ENCODE results near the gene FAM76B. TPM values are rescaled to one million over a fixed set of nuclear protein-coding genes. Genes with fewer than 3 reads are reported as not detected.

Gene FAM76B
- total RNA-seq, 4 donors from 2014 or later: 7.0 to 40.4 (median 31.2) TPM

GRCh38 chr11:95734009-95734572, 55.5 kb downstream of the FAM76B start:
- intact Hi-C loops (cut with DNase I; ENCODE audit: low total_unique reads) (no loop called here), in situ Hi-C loops (cut with MboI; ENCODE audit: low pct_ligation_motif_present in 1 of 4, low pct_unique_long_range_greater_than_20kb in 1 of 4, low sequenced_read_pairs in 3 of 4) (no loop called here)
- DNase-seq: no peak
- no peaks in the 10 kb centered on the region for H3K27me3 ChIP-seq
- WGBS, 2 donors (ENCODE audit: low coverage in 1 of 2): 30 to 35% methylated on average over 3 to 4 of the region's 4 CpGs
- H3K4me3 ChIP-seq: no peak overlapping the region
- no peaks in the 10 kb centered on the region for H3K4me1 ChIP-seq
- TF ChIP-seq EP300 (IDR thresholded peaks at IDR 0.05; ENCODE audit: low read depth) (no peak), POLR2AphosphoS5 (IDR thresholded peaks at IDR 0.05) (no peak)
- H3K27ac ChIP-seq: no peak overlapping the region
- H3K9me3 ChIP-seq: no peaks in the 10 kb centered on the region
- no peaks in the 10 kb centered on the region for H3K36me3 ChIP-seq

- no peaks in the 10 kb centered on the region for H3K27me3 ChIP-seq
- H3K36me3 ChIP-seq: no peaks in the 10 kb centered on the region
- 66 to 87% methylated on average over 2 of the region's 2 CpGs for WGBS, 2 donors (ENCODE audit: low coverage in 1 of 2)
- no peaks in the 10 kb centered on the region for H3K4me1 ChIP-seq
- no peak for DNase-seq
- H3K27ac ChIP-seq: no peak overlapping the region
- intact Hi-C loops (cut with DNase I; ENCODE audit: low total_unique reads): no loop called here
- in situ Hi-C loops (cut with MboI; ENCODE audit: low pct_ligation_motif_present in 1 of 4, low pct_unique_long_range_greater_than_20kb in 1 of 4, low sequenced_read_pairs in 3 of 4): no loop called here
- no peak overlapping the region for H3K4me3 ChIP-seq
- TF ChIP-seq POLR2AphosphoS5 (IDR thresholded peaks at IDR 0.05) (no peak), EP300 (IDR thresholded peaks at IDR 0.05; ENCODE audit: low read depth) (no peak), POLR2A (IDR thresholded peaks at IDR 0.05) (no peak)
- TF ChIP-seq, protein P1, sequence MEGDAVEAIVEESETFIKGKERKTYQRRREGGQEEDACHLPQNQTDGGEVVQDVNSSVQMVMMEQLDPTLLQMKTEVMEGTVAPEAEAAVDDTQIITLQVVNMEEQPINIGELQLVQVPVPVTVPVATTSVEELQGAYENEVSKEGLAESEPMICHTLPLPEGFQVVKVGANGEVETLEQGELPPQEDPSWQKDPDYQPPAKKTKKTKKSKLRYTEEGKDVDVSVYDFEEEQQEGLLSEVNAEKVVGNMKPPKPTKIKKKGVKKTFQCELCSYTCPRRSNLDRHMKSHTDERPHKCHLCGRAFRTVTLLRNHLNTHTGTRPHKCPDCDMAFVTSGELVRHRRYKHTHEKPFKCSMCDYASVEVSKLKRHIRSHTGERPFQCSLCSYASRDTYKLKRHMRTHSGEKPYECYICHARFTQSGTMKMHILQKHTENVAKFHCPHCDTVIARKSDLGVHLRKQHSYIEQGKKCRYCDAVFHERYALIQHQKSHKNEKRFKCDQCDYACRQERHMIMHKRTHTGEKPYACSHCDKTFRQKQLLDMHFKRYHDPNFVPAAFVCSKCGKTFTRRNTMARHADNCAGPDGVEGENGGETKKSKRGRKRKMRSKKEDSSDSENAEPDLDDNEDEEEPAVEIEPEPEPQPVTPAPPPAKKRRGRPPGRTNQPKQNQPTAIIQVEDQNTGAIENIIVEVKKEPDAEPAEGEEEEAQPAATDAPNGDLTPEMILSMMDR (IDR thresholded peaks at IDR 0.05): no peak
- H3K9me3 ChIP-seq: no peaks in the 10 kb centered on the region
Observed at GRCh38 chr11:95732930-95733602, 56.5 kb downstream of the FAM76B start.

DNA sequence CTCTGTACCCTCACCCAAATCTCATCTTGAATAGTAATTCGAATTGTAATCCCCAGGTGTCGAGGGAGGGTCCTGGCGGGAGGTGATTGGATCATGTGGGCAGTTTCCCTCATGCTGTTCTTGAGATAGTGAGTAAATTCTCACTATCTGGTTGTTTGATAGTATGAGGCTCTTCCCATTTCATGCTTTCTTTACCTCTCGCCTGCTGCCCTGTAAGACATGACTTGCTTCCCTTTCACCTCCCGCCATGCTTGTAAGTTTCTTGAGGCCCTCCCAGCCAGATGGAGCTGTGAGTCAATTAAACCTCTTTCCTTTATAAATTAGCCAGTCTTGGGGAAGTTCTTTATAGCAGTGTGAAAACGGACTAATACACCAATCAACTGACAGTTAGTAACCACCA, 60.1 kb downstream of the FAM76B start:
- in situ Hi-C loops (cut with MboI; ENCODE audit: low pct_ligation_motif_present in 1 of 4, low pct_unique_long_range_greater_than_20kb in 1 of 4, low sequenced_read_pairs in 3 of 4): no loop called here
- DNase-seq: no peak

GRCh38 chr11:95728790-95729189, 60.8 kb downstream of the FAM76B start:
- no peak overlapping the region for H3K27ac ChIP-seq
- intact Hi-C loops (cut with DNase I; ENCODE audit: low total_unique reads): no loop called here
- H3K9me3 ChIP-seq: no peaks in the 10 kb centered on the region
- no peaks in the 10 kb centered on the region for H3K36me3 ChIP-seq
- TF ChIP-seq POLR2AphosphoS5 (IDR thresholded peaks at IDR 0.05) (no peak), POLR2A (IDR thresholded peaks at IDR 0.05) (no peak), EP300 (IDR thresholded peaks at IDR 0.05; ENCODE audit: low read depth) (no peak)
- TF ChIP-seq, protein P1 (IDR thresholded peaks at IDR 0.05): no peak
- no peak overlapping the region for H3K4me3 ChIP-seq
- WGBS, 2 donors (ENCODE audit: low coverage in 1 of 2): 85 to 95% methylated on average over 2 of the region's 2 CpGs
- no peak for DNase-seq
- H3K27me3 ChIP-seq: no peaks in the 10 kb centered on the region
- in situ Hi-C loops (cut with MboI; ENCODE audit: low pct_ligation_motif_present in 1 of 4, low pct_unique_long_range_greater_than_20kb in 1 of 4, low sequenced_read_pairs in 3 of 4): no loop called here
- H3K4me1 ChIP-seq: no peaks in the 10 kb centered on the region

More for the DNA sequence above, 60.1 kb downstream of the FAM76B start:
- H3K4me3 ChIP-seq: no peak overlapping the region
- H3K4me1 ChIP-seq: no peaks in the 10 kb centered on the region
- no peaks in the 10 kb centered on the region for H3K27me3 ChIP-seq
- H3K27ac ChIP-seq: no peak overlapping the region
- intact Hi-C loops (cut with DNase I; ENCODE audit: low total_unique reads): no loop called here
- WGBS, 2 donors (ENCODE audit: low coverage in 1 of 2): 90 to 100% methylated on average over 2 to 6 of the region's 6 CpGs
- no peaks in the 10 kb centered on the region for H3K9me3 ChIP-seq
- no peaks in the 10 kb centered on the region for H3K36me3 ChIP-seq
- TF ChIP-seq POLR2AphosphoS5 (IDR thresholded peaks at IDR 0.05) (no peak), EP300 (IDR thresholded peaks at IDR 0.05; ENCODE audit: low read depth) (no peak), POLR2A (IDR thresholded peaks at IDR 0.05) (no peak)
- TF ChIP-seq, protein P1 (IDR thresholded peaks at IDR 0.05): no peak

Measured in transverse colon (tissue), 4 donors.